ENCODE results near the gene ZNF329. TPM values are rescaled to one million over a fixed set of nuclear protein-coding genes. Genes with fewer than 3 reads are reported as not detected.
A peak's percentile ranks its signal among the peaks of the same experiment; 100 is the strongest.

ZNF329 gene
- total and polyA plus RNA-seq, 9 of the 15 experiments (the other 6 are each of a cell fraction or from before 2014, with no cell fraction given), result 0.21 to 3.6 (median 2.2) TPM

DNA sequence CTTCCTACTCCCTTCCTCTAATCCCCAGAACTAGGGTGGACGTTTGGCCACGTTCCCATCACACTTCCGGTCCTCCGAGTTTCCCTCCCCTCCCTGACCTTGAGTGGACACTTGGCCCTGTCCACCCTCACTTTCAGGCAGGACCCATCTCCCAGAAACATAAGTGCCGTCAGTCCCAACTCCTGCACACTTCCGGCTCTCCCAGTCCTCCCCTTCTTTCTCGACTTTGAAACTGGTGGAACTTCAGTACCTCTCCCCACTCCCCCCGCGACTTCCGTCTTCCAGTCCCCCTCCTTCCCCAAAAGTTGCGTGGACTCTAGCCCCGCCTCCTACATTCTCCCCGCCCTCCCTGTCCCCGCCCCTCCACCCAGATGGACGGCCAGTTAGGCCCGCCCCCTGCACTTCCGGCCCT lies 32.0 kb upstream of the ZNF329 start (continued):
- TF ChIP-seq, protein P1, sequence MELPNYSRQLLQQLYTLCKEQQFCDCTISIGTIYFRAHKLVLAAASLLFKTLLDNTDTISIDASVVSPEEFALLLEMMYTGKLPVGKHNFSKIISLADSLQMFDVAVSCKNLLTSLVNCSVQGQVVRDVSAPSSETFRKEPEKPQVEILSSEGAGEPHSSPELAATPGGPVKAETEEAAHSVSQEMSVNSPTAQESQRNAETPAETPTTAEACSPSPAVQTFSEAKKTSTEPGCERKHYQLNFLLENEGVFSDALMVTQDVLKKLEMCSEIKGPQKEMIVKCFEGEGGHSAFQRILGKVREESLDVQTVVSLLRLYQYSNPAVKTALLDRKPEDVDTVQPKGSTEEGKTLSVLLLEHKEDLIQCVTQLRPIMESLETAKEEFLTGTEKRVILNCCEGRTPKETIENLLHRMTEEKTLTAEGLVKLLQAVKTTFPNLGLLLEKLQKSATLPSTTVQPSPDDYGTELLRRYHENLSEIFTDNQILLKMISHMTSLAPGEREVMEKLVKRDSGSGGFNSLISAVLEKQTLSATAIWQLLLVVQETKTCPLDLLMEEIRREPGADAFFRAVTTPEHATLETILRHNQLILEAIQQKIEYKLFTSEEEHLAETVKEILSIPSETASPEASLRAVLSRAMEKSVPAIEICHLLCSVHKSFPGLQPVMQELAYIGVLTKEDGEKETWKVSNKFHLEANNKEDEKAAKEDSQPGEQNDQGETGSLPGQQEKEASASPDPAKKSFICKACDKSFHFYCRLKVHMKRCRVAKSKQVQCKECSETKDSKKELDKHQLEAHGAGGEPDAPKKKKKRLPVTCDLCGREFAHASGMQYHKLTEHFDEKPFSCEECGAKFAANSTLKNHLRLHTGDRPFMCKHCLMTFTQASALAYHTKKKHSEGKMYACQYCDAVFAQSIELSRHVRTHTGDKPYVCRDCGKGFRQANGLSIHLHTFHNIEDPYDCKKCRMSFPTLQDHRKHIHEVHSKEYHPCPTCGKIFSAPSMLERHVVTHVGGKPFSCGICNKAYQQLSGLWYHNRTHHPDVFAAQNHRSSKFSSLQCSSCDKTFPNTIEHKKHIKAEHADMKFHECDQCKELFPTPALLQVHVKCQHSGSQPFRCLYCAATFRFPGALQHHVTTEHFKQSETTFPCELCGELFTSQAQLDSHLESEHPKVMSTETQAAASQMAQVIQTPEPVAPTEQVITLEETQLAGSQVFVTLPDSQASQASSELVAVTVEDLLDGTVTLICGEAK (IDR thresholded peaks at IDR 0.05), result peak; percentile 89
- TF ChIP-seq, protein P1 (CRISPR knock-in tag; IDR thresholded peaks at IDR 0.05), result no peak
- TF ChIP-seq, protein P2, sequence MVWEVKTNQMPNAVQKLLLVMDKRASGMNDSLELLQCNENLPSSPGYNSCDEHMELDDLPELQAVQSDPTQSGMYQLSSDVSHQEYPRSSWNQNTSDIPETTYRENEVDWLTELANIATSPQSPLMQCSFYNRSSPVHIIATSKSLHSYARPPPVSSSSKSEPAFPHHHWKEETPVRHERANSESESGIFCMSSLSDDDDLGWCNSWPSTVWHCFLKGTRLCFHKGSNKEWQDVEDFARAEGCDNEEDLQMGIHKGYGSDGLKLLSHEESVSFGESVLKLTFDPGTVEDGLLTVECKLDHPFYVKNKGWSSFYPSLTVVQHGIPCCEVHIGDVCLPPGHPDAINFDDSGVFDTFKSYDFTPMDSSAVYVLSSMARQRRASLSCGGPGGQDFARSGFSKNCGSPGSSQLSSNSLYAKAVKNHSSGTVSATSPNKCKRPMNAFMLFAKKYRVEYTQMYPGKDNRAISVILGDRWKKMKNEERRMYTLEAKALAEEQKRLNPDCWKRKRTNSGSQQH (CRISPR knock-in tag; IDR thresholded peaks at IDR 0.05), result peak; percentile 95
- peak; percentile 88; the same call in 1 of the 2 replicates for TF ChIP-seq ELF1 (tag; IDR thresholded peaks at IDR 0.05)
- no peak for TF ChIP-seq ZNF263 (CRISPR knock-in tag; IDR thresholded peaks at IDR 0.05; ENCODE audit: borderline replicate concordance)
- TF ChIP-seq, protein P3, sequence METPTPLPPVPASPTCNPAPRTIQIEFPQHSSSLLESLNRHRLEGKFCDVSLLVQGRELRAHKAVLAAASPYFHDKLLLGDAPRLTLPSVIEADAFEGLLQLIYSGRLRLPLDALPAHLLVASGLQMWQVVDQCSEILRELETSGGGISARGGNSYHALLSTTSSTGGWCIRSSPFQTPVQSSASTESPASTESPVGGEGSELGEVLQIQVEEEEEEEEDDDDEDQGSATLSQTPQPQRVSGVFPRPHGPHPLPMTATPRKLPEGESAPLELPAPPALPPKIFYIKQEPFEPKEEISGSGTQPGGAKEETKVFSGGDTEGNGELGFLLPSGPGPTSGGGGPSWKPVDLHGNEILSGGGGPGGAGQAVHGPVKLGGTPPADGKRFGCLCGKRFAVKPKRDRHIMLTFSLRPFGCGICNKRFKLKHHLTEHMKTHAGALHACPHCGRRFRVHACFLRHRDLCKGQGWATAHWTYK (CRISPR knock-in tag; IDR thresholded peaks at IDR 0.05), result 0 out of 2 replicates have a peak, but pooled peaks have one; percentile 4
- peak; percentile 37; the same call in 1 of the 2 replicates for TF ChIP-seq ARID1B (IDR thresholded peaks at IDR 0.05)
- TF ChIP-seq, protein P4, sequence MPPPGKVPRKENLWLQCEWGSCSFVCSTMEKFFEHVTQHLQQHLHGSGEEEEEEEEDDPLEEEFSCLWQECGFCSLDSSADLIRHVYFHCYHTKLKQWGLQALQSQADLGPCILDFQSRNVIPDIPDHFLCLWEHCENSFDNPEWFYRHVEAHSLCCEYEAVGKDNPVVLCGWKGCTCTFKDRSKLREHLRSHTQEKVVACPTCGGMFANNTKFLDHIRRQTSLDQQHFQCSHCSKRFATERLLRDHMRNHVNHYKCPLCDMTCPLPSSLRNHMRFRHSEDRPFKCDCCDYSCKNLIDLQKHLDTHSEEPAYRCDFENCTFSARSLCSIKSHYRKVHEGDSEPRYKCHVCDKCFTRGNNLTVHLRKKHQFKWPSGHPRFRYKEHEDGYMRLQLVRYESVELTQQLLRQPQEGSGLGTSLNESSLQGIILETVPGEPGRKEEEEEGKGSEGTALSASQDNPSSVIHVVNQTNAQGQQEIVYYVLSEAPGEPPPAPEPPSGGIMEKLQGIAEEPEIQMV (tag; conservative IDR thresholded peaks at IDR 0.05; ENCODE audit: low read depth), result no peak
- TF ChIP-seq, protein P5, sequence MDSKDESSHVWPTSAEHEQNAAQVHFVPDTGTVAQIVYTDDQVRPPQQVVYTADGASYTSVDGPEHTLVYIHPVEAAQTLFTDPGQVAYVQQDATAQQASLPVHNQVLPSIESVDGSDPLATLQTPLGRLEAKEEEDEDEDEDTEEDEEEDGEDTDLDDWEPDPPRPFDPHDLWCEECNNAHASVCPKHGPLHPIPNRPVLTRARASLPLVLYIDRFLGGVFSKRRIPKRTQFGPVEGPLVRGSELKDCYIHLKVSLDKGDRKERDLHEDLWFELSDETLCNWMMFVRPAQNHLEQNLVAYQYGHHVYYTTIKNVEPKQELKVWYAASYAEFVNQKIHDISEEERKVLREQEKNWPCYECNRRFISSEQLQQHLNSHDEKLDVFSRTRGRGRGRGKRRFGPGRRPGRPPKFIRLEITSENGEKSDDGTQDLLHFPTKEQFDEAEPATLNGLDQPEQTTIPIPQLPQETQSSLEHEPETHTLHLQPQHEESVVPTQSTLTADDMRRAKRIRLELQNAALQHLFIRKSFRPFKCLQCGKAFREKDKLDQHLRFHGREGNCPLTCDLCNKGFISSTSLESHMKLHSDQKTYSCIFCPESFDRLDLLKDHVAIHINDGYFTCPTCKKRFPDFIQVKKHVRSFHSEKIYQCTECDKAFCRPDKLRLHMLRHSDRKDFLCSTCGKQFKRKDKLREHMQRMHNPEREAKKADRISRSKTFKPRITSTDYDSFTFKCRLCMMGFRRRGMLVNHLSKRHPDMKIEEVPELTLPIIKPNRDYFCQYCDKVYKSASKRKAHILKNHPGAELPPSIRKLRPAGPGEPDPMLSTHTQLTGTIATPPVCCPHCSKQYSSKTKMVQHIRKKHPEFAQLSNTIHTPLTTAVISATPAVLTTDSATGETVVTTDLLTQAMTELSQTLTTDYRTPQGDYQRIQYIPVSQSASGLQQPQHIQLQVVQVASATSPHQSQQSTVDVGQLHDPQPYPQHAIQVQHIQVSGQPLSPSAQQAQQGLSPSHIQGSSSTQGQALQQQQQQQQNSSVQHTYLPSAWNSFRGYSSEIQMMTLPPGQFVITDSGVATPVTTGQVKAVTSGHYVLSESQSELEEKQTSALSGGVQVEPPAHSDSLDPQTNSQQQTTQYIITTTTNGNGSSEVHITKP (IDR thresholded peaks at IDR 0.05; ENCODE audit: partially characterized antibody), result peak; percentile 91
- TF ChIP-seq MTA1 (IDR thresholded peaks at IDR 0.05; ENCODE audit: borderline replicate concordance), result peak; percentile 63; the same call in 1 of the 2 replicates

Measured in K562 (cell line).